ENCODE measurements around the gene TRAF1.
A peak's percentile ranks its signal among the peaks of the same experiment; 100 is the strongest.

TRAF1 gene

DNA sequence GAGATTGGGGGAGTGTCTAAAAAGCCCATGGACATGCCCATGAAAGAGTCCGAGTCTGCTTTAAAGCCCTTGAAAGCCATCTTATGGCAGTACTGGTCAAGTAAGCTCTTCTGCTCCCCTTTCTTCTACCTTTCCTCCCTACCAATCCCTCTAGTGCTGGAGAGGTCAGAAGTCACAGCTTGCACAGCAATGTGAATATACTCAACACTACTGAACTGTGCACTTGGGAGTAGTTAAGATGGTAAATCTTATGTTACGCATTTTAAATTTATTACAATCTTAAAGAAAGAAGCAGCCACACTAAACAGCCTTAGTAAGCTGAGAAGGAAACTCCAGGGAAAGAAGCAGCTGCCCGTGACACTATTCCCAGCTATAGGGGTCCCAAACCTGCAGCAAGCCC lies 12.3 kb upstream of the TRAF1 start:
- DNase-seq = no peak

GRCh38 chr9:120937596-120937995 lies 11.0 kb upstream of the TRAF1 start:
- no peak for DNase-seq

DNA sequence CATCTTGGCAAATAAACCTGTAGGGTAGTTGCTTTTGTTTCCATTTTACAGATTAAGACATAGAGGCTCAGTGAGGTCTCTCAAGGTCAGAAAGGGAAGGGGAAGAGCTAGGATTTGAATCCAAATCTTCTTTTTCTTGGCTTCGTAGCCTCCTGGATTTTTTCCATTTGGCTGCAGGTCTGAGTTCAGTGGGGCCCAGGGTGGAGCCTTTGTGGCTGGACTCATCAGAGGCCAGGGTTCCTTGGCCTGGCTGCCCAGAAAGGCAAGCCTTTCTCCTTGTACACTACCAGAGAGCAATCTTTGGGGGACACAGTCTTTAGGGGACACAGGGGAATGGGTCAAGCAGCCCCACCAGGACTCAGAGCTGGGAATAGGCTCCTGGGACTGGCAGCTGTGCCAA lies 10.5 kb upstream of the TRAF1 start:
- no peak for DNase-seq

- DNase-seq = no peak
Measured at GRCh38 chr9:120936764-120937122, 10.1 kb upstream of the TRAF1 start.

DNA sequence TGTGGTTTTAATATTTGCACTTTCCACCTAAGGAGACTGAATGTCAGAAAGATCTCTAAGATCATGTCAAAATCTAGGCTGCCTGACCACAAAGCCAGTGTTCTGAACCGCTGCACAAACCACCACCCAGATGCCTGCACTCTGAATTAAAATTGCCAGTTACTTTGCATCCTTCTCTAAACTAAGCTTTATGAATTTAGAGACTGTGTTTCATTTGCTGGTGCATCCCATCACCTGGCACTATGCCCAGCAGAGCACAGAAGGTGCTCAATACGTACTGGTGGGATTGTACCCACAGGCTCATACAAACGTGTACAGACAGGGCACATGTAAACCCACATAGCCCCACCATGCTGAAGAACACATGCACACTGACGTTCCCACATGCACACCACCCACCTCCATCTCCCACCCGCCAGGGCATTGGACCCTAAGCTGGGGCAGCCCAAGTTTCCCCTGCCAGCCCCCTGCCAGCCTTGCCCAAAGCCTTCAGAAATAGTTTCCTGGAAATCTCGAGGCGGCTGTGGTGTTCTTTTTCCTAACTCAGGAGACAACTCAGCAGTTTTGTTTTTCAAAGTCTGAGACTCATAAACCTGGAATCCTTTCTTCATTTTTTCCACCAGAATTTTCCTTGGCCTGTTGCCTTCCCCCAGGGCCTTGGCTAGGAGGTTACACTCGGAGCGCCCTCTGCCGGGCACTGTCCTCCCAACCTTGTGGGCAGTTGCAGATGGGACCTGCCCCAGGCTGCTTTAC lies 9.6 kb upstream of the TRAF1 start:
- peak; percentile 88 for DNase-seq

- peak; percentile 89 for DNase-seq
Measured at GRCh38 chr9:120935383-120935857, 8.8 kb upstream of the TRAF1 start.

- no peak for DNase-seq
Measured at GRCh38 chr9:120934281-120934680, 7.7 kb upstream of the TRAF1 start.

DNA sequence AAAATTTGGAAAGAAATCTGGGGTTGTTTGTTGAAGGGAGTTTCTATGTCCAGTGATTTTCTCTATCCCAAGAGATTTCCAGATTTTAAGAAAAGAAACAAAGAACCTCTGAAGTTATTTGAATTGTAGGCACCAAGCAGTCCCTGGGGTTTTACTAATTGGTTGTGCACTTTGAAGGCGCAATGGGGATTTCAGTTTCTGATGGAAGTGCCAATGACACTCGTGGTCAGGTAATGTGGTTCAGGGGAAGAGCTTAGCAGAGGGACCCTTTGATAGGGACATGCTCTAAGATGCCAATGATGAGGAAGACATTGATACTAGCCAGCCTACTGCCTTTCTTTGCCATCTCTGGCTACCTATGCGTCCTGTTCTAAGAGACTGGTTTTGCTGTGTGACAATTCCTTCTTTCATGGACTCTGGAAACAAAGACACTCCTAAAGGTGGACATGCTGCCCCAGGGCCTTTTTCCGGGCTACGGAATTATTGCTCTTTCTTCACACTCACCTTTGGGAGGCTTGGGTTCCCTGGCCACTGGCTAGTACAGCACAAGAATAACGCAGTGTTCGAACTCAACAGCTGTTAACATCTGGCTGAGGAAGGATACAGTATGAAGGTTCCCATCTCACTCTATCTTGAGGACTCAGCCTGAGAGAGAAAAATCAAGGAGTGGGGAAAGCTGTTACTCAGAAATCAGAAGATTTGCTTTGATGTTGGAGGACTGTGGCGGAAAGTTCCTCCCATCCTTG lies 6.9 kb upstream of the TRAF1 start:
- no peak for DNase-seq

- no peak for DNase-seq
Measured at GRCh38 chr9:120932086-120932823, 5.7 kb upstream of the TRAF1 start.

- DNase-seq = no peak
Measured at GRCh38 chr9:120931231-120932085, 4.9 kb upstream of the TRAF1 start.

DNA sequence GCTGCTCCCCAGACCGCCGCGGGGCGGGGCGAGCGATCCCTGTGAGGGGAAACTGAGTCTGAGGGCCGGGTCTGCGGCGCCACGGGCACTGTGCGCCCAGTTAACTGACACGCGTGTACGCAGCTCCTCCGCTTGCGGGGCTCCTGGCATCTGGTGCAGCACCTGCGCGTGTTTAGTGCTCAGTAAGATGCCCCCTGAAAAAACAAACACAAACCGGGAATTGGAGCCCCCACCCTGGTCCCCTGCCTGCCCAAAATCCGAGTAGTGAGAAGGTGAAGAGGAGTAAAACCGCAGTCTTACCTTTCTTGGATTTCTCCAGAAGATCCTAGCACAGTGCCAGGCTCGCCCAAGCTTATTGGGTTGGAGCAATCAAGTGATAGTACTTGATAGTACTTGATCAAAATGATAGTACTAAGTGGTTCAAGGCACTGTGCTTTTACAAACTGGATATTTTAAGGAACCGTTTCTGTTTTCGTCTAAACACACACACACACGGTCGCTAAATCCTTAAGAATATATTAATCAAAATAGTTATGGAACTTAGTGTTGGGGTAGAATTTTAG lies 2.7 kb upstream of the TRAF1 start:
- no peak for DNase-seq

- DNase-seq = peak; percentile 71
Measured at GRCh38 chr9:120928483-120929228, 2.1 kb upstream of the TRAF1 start.

- no peak for DNase-seq
Measured at GRCh38 chr9:120928015-120928482, 1.5 kb upstream of the TRAF1 start.

DNA sequence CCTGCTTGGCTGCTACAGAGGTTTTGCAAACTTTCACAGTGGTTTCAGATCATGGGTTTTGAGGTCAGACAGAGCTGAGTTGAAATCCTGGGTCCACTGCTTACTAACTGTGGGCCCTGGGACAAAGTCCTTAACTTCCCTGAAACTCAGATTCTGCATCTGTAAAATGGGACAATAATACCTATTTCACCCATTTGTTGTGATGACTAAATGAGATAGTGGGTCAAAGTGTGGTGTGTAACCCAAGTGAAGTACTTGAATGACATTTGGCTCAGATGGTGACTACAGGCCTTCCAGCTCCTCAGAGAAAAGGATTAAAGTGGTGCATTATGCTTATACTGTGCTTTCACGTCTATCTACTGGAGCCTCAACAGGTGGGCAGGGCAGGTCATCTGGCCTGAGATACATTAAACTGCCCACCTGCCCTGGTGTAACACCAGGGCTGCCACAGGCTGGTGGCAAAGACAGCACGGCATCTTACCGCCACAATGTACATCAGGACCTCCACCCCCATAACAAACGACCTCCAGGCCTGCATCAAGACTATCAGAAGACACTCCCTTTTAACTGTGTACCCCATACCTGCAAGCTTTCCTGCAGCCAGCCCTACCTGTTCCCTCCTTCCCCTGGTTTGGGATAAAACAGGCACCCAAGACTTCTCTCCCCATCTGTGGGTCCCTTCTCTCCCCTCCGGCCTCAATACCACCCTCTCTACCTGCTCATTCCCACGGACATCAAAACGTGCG lies 846 bp upstream of the TRAF1 start:
- DNase-seq = no peak

GRCh38 chr9:120925535-120926396 lies 830 bp downstream of the TRAF1 start:
- DNase-seq = no peak

DNA sequence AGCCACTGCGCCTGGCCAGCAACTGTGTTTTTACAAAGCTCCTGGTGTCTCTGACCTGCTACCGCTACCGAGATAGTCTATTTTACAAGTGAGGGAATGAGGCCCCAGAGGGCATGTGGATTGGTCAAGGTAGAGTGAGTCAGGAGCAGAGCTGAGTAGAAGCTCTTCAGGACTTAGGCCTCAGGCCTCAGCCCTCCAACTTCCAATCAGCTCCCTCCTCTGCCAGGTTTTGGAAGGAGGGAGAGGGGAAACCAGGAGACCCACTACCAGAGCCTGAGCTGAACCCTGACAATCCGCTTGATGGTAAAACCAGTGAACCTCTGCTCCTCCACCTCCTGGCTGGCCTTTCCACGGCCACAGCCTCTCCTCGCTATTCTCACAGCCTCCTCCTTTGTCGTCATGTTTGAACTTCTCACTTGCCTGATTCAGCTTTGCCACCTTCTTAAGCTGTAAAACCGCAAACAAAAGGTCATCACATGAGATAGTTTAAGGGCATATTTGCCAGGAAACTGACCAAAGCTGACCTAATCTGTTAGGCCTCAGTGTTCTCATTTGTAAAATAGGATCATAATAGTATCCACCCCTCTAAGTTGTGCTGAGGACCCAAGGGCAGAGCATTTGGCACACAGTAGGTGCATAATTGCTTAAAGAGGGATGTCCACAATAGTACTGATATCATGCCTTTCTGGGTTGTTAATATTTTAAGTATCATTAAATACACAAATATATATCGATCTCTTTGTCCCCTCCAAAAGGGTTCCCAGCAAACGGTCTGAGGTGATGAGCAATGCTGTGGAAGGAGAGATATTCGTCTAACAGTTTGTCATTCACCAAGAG lies 1.7 kb downstream of the TRAF1 start:
- no peak for DNase-seq

DNA sequence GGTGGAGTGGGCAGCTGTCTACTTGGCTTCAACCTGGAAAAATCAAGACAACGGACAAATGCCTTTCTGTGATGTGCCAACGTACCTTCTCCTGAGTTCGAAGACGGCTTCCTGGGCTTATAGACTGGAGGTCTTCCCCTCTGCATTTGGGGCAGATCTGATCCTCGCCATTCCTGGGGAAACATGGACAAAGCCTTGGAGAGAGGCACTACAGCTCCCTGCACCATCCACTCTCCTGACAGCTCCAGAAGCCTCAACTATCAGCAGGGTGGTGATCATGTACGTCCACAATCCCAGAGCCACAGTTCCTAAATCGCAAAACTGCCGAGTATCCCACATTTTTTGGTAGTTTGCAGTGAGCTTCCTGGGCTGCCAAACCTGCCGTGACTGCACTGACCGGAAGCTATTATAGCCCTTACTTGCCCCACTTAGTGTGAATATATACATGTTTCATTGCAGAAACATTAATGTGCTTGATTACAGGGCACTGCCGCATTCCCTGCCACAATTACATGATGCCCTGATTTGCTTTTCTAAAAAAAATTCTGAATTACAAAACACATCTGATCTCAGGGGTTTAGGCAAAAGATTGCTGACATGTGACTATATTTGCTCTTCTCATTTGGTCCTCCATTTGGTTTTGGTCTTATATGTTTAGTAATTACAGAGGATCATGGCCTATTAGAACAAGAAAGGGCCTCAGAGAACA lies 2.8 kb downstream of the TRAF1 start:
- no peak for DNase-seq
